Coronary artery (tissue), 2 donors: ENCODE measurements around the gene POU4F1.
"Not testable (repeated sequence)": the region's sequence is repeated elsewhere in the genome, so short reads cannot be mapped to it uniquely, and the experiment has no call there.

ENCODE experiments used
- DNase-seq: peaks from one replicate; pipeline ENCODE4 v3.0.0-alpha.2; 2017; ENCODE audit warnings: low spot score
- H3K27ac ChIP-seq, 2 donors: fragments of 200-600 bp; sonication (generic); one replicate each; pipeline ENCODE4 v1.5.1; 2016 to 2019
- H3K4me3 ChIP-seq: fragments of 200-600 bp; sonication (generic); 2 replicates; pipeline ENCODE4 v1.5.1; 2016; ENCODE audit warnings: mild to moderate bottlenecking, moderate library complexity
- CTCF ChIP-seq: fragments of 200-600 bp; sonication (generic); IDR thresholded peaks from one replicate; pipeline ENCODE4 v1.5.1; 2019; ENCODE audit warnings: antibody characterized with exemption

The POU4F1 gene

GRCh38 chr13:78603240-78603957, at the start of gene POU4F1:
TSS of gene POU4F1 (minus strand) at chr13:78603552. CDS start at chr13:78603326, 226 bp downstream.
- TF ChIP-seq CTCF = no peak
- H3K27ac ChIP-seq = no peak within 1 kb of the TSS
- DNase-seq = no peak
- H3K4me3 ChIP-seq = peak within 1 kb of the TSS; percentile 67

GRCh38 chr13:78652651-78653050, 49.3 kb upstream of the POU4F1 start:
- no peak for DNase-seq
- Histone ChIP-seq H3K27ac (no peak overlapping the region), H3K4me3 (no peak overlapping the region)
- no peak for TF ChIP-seq CTCF

GRCh38 chr13:78650717-78651083, 47.3 kb upstream of the POU4F1 start:
- Histone ChIP-seq H3K27ac (no peak overlapping the region), H3K4me3 (no peak overlapping the region)
- no peak for TF ChIP-seq CTCF
- no peak for DNase-seq

- DNase-seq = no peak
- TF ChIP-seq CTCF = no peak
- Histone ChIP-seq H3K27ac (no peak overlapping the region), H3K4me3 (no peak overlapping the region)
Observed at GRCh38 chr13:78649997-78650716, 46.8 kb upstream of the POU4F1 start.

GRCh38 chr13:78647109-78647678, 43.8 kb upstream of the POU4F1 start:
- H3K4me3 ChIP-seq, H3K27ac ChIP-seq, DNase-seq: not testable (repeated sequence)

- Histone ChIP-seq H3K27ac (no peak overlapping the region), H3K4me3 (no peak overlapping the region)
- DNase-seq = no peak
- TF ChIP-seq CTCF = no peak
Observed at GRCh38 chr13:78638216-78638615, 34.9 kb upstream of the POU4F1 start.

GRCh38 chr13:78636495-78636894, 33.1 kb upstream of the POU4F1 start:
- no peak for TF ChIP-seq CTCF
- DNase-seq = no peak
- no peak overlapping the region for H3K27ac ChIP-seq
- H3K4me3 ChIP-seq = no peak overlapping the region
